Neuronal stem cell (in vitro differentiated cells): Measurements from ENCODE around the gene RPS6KA5.

ENCODE experiments used
- DNase-seq: peaks from one replicate; pipeline ENCODE4 v3.0.0-alpha.2; 2013; ENCODE audit warnings: low spot score
- H2AFZ ChIP-seq: one replicate; pipeline ENCODE4 v1.6.1; 2013; ENCODE audit warnings: mild to moderate bottlenecking, low read length, inconsistent platforms
- H2AK5ac ChIP-seq: 2 replicates; pipeline ENCODE4 v1.6.1; 2013; ENCODE audit warnings: low read depth, mild to moderate bottlenecking, inconsistent platforms, low read length, moderate library complexity, mixed read lengths
- H2BK120ac ChIP-seq: 2 replicates; pipeline ENCODE4 v1.6.1; 2013; ENCODE audit warnings: low read depth, mild to moderate bottlenecking, inconsistent platforms, low read length, moderate library complexity, mixed read lengths
- H2BK12ac ChIP-seq: one replicate; pipeline ENCODE4 v1.6.1; 2013; ENCODE audit warnings: low read length, inconsistent platforms
- H2BK15ac ChIP-seq: 2 replicates; pipeline ENCODE4 v1.6.1; 2013; ENCODE audit warnings: mild to moderate bottlenecking, low read length, inconsistent platforms, mixed read lengths
- H2BK5ac ChIP-seq: one replicate; pipeline ENCODE4 v1.6.1; 2013; ENCODE audit warnings: inconsistent platforms, mild to moderate bottlenecking, low read length, moderate library complexity
- H3K14ac ChIP-seq: one replicate; pipeline ENCODE4 v1.6.1; 2013; ENCODE audit warnings: low read length, inconsistent platforms
- H3K18ac ChIP-seq: 2 replicates; pipeline ENCODE4 v1.6.1; 2013; ENCODE audit warnings: low read length, inconsistent platforms
- H3K23ac ChIP-seq: 2 replicates; pipeline ENCODE4 v1.6.1; 2013; ENCODE audit warnings: low read depth, mild to moderate bottlenecking, mixed read lengths, low read length, inconsistent platforms; ENCODE audit not compliant: poor library complexity
- H3K27ac ChIP-seq: replicated peaks from 3 replicates; pipeline ENCODE4 v1.5.1; 2013; ENCODE audit warnings: low read length, inconsistent platforms
- H3K27me3 ChIP-seq, 3 experiments: 2 replicates each; pipeline ENCODE4 v1.6.1; 2013; ENCODE audit warnings: low read length in 3 of 3, mild to moderate bottlenecking in 2 of 3, inconsistent platforms in 1 of 3, low read depth in 1 of 3, mixed read lengths in 1 of 3, moderate library complexity in 1 of 3; ENCODE audit not compliant: control insufficient read depth in 3 of 3, insufficient read depth in 3 of 3
- H3K36me3 ChIP-seq, 2 donors: replicated peaks in 1 of 2; 2 replicates each; pipeline ENCODE4 v1.6.1; 2013; ENCODE audit warnings: low read length in 2 of 2; ENCODE audit not compliant: control insufficient read depth in 2 of 2, insufficient read depth in 2 of 2
- H3K4ac ChIP-seq: 2 replicates; pipeline ENCODE4 v1.6.1; 2013; ENCODE audit warnings: inconsistent platforms, mild to moderate bottlenecking, low read length, moderate library complexity
- H3K4me1 ChIP-seq, 2 donors: 1 replicate in 1 of 2; 2 replicates in 1 of 2; pipeline ENCODE4 v1.6.1; 2013; ENCODE audit warnings: low read length in 2 of 2, low read depth in 1 of 2; ENCODE audit not compliant: control insufficient read depth in 2 of 2, insufficient read depth in 1 of 2
- H3K4me2 ChIP-seq: one replicate; pipeline ENCODE4 v1.6.1; 2013; ENCODE audit warnings: mild to moderate bottlenecking, low read length, inconsistent platforms; ENCODE audit not compliant: insufficient read depth, poor library complexity, severe bottlenecking
- H3K4me3 ChIP-seq, 2 donors: 2 replicates each; pipeline ENCODE4 v1.5.1; 2013; ENCODE audit warnings: low read length in 2 of 2, mild to moderate bottlenecking in 2 of 2, inconsistent platforms in 1 of 2, moderate library complexity in 1 of 2
- H3K79me1 ChIP-seq: one replicate; pipeline ENCODE4 v1.6.1; 2013; ENCODE audit warnings: low read depth, mild to moderate bottlenecking, inconsistent platforms, low read length, moderate library complexity
- H3K9ac ChIP-seq: one replicate; pipeline ENCODE4 v1.6.1; 2013; ENCODE audit warnings: mild to moderate bottlenecking, low read depth, low read length, inconsistent platforms; ENCODE audit not compliant: poor library complexity
- H3K9me3 ChIP-seq, 2 donors: replicated peaks in 1 of 2; 2 replicates each; pipeline versions ENCODE3 to v1.6.1; 2013; ENCODE audit warnings: low read length in 2 of 2, mild to moderate bottlenecking in 2 of 2, inconsistent platforms in 1 of 2, low read depth in 1 of 2, mixed read lengths in 1 of 2, moderate library complexity in 1 of 2; ENCODE audit not compliant: control insufficient read depth in 2 of 2, insufficient read depth in 1 of 2
- H4K8ac ChIP-seq: one replicate; pipeline ENCODE4 v1.6.1; 2013; ENCODE audit warnings: low read depth, mild to moderate bottlenecking, inconsistent platforms, low read length, moderate library complexity
- H4K91ac ChIP-seq: one replicate; pipeline ENCODE4 v1.6.1; 2013; ENCODE audit warnings: low read length, low read depth, mild to moderate bottlenecking, inconsistent platforms; ENCODE audit not compliant: poor library complexity
- WGBS, 2 donors: extraction: QIAGEN DNeasy Blood & Tissue Kit; methylation state at CpG; one replicate each; pipeline ENCODE4 v1.1.7; 2013; ENCODE audit warnings: missing lambda C conversion rate in 2 of 2, mixed read lengths in 1 of 2; ENCODE audit not compliant: insufficient read length in 2 of 2, insufficient replicate concordance in 1 of 2; ENCODE audit errors: extremely low coverage in 2 of 2; 5-methylcytosine and 5-hydroxymethylcytosine counted together

RPS6KA5 gene

GRCh38 chr14:90837355-90837754 is 223.1 kb downstream of the RPS6KA5 start:
- Histone ChIP-seq H2BK120ac (no peak overlapping the region), H2AFZ (no peak overlapping the region), H3K79me1 (no peaks in the 10 kb centered on the region), H3K4me1 (peaks cover 0 to 4% of the 10 kb centered on the region in 2 donors), H2BK15ac (no peak overlapping the region), H2BK5ac (no peak overlapping the region), H2AK5ac (no peak overlapping the region), H3K27ac (no peak overlapping the region), H2BK12ac (no peak overlapping the region), H3K27me3 (no peaks in the 10 kb centered on the region), H3K9me3 (no peaks in the 10 kb centered on the region), H4K91ac (no peak overlapping the region), H3K9ac (no peak overlapping the region), H3K4me2 (no peak overlapping the region), H3K23ac (no peak overlapping the region), H3K36me3 (no peaks in the 10 kb centered on the region), H4K8ac (no peak overlapping the region), H3K18ac (no peak overlapping the region), H3K4me3 (no peak overlapping the region), H3K14ac (no peak overlapping the region), H3K4ac (no peak overlapping the region)
- no peak for DNase-seq
- no CpG with 5 or more reads among the region's 9 CpGs for WGBS, 2 donors

DNA sequence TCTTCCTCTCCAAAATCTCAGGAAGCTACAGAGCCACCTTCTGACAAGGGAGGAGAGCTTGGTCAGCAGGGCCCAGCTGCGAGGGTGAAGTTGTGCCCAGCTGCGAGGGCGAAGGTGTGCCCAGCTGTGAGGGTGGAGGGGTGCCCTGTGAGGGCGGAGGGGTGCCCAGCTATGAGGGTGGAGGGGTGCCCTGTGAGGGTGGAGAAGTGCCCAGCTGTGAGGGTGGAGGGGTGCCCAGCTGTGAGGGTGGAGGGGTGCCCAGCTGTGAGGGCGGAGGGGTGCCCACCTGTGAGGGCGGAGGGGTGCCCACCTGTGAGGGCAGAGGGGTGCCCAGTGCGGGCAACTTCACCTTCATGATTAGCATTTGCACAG is 223.8 kb downstream of the RPS6KA5 start:
- no peak overlapping the region for H3K27ac ChIP-seq
- H3K4me3 ChIP-seq, result no peak overlapping the region
- peak overlapping the region; percentile 64 for H3K18ac ChIP-seq
- peaks cover 0 to 4% of the 10 kb centered on the region in 2 donors for H3K4me1 ChIP-seq
- H4K8ac ChIP-seq, result no peak overlapping the region
- H3K4ac ChIP-seq, result no peak overlapping the region
- no peaks in the 10 kb centered on the region for H3K27me3 ChIP-seq
- H3K9me3 ChIP-seq, result no peaks in the 10 kb centered on the region
- H2BK120ac ChIP-seq, result no peak overlapping the region
- no peak overlapping the region for H3K4me2 ChIP-seq
- DNase-seq, result no peak
- peak overlapping the region; percentile 22 for H2BK12ac ChIP-seq
- no peak overlapping the region for H2AFZ ChIP-seq
- H3K79me1 ChIP-seq, result no peaks in the 10 kb centered on the region
- no peak overlapping the region for H2BK5ac ChIP-seq
- H3K23ac ChIP-seq, result peak overlapping the region; percentile 55
- no peak overlapping the region for H2BK15ac ChIP-seq
- no peaks in the 10 kb centered on the region for H3K36me3 ChIP-seq
- H2AK5ac ChIP-seq, result no peak overlapping the region
- no peak overlapping the region for H3K9ac ChIP-seq
- no CpG with 5 or more reads among the region's 7 CpGs for WGBS, 2 donors
- H4K91ac ChIP-seq, result no peak overlapping the region
- H3K14ac ChIP-seq, result peak overlapping the region; percentile 56

DNA sequence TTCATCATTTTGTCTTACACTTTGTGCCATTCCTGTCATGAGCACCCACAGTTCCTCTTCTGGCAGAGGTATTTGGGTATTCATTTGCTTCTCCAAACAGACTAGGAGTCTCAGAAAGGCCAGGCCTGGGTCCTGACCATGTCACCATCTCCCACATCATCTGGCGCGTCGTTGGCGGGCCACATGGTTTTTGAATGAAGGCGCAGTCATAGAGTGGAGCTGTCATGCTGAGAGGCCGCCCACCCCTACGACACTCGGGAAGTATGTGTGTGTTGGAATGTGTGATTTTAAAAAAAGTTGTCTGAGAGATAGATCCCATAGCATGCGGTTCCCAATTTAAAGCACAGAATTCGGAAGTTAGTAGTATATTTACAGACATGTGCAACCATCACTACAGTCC is 228.6 kb downstream of the RPS6KA5 start:
- Histone ChIP-seq H2BK5ac (no peak overlapping the region), H3K4me3 (no peak overlapping the region), H4K8ac (no peak overlapping the region), H3K18ac (no peak overlapping the region), H2AK5ac (no peak overlapping the region), H3K27ac (no peak overlapping the region), H2AFZ (no peak overlapping the region), H3K27me3 (peaks cover 0 to 17% (median 9%) of the 10 kb centered on the region in 3 experiments), H3K9ac (no peak overlapping the region), H3K14ac (no peak overlapping the region), H2BK12ac (no peak overlapping the region), H3K9me3 (peaks cover 2 to 4% of the 10 kb centered on the region in 2 donors), H3K36me3 (no peaks in the 10 kb centered on the region), H2BK120ac (no peak overlapping the region), H3K4me2 (no peak overlapping the region), H3K4ac (no peak overlapping the region), H3K79me1 (no peaks in the 10 kb centered on the region), H4K91ac (no peak overlapping the region), H3K4me1 (peaks cover 6 to 7% of the 10 kb centered on the region in 2 donors), H2BK15ac (no peak overlapping the region), H3K23ac (no peak overlapping the region)
- WGBS, 2 donors, result no CpG with 5 or more reads among the region's 10 CpGs
- no peak for DNase-seq

DNA sequence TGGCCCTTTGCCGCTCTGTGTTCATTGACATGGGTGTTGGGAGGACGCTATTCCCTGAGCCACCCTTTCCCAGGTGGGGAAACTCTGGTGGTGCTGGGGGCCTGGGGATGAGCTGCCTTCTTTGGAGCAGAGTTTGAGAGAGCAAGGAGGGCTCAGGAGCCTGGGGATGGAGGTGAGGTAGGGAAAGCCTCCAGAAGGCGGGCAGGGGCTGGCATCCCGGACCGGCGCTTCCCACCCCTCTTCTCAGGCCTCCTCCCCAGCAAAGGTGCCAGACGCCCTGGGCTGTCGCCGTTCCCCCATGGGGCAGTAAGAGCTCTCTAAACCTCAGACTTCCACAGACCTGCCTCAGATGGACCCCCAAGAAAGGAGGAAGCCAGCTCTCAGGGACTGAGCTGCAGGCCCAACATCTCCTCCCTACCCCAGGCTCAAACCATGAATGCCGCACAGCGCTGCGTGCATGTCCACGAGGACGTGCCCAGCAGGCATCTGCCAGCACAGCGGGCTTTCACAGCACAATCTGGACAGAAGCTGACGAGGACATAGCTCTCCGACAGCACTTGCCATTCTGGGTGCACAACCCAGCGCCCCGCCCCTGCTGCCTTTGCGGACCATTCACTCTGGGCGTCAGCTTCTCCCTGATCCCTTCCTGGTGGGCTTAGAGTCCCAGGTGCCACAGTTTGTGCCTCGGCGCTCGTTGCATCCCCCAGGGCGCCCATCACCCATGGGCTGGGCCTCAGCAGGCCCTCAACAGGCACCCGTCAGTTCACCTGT is 229.3 kb downstream of the RPS6KA5 start:
- no peak overlapping the region for H3K4me2 ChIP-seq
- H3K18ac ChIP-seq, result peak overlapping the region; percentile 74
- no CpG with 5 or more reads among the region's 26 CpGs for whole genome bisulfite sequencing, 2 donors
- H4K91ac ChIP-seq, result no peak overlapping the region
- H3K27me3 ChIP-seq, result peaks cover 0 to 17% (median 9%) of the 10 kb centered on the region in 3 experiments
- no peak overlapping the region for H4K8ac ChIP-seq
- no peaks in the 10 kb centered on the region for H3K79me1 ChIP-seq
- no peak for DNase-seq
- no peak overlapping the region for H3K4ac ChIP-seq
- H3K9ac ChIP-seq, result peak overlapping the region; percentile 12
- H3K14ac ChIP-seq, result peak overlapping the region; percentile 71
- H2AK5ac ChIP-seq, result peak overlapping the region; percentile 75
- H3K27ac ChIP-seq, result no peak overlapping the region
- no peak overlapping the region for H3K4me3 ChIP-seq
- H2BK120ac ChIP-seq, result no peak overlapping the region
- no peaks in the 10 kb centered on the region for H3K36me3 ChIP-seq
- H3K23ac ChIP-seq, result peak overlapping the region; percentile 38
- peak overlapping the region; percentile 91 for H2BK15ac ChIP-seq
- H2BK12ac ChIP-seq, result peak overlapping the region; percentile 52
- H3K4me1 ChIP-seq, result peaks cover 6 to 7% of the 10 kb centered on the region in 2 donors
- H2BK5ac ChIP-seq, result peak overlapping the region; percentile 79
- peaks cover 4 to 7% of the 10 kb centered on the region in 2 donors for H3K9me3 ChIP-seq
- H2AFZ ChIP-seq, result no peak overlapping the region
